ENCODE results near the gene P2RY2.
"Not testable (repeated sequence)": the region's sequence is repeated elsewhere in the genome, so short reads cannot be mapped to it uniquely, and the experiment has no call there.

The P2RY2 gene

GRCh38 chr11:73188301-73188700 lies 29.8 kb upstream of the P2RY2 start:
- DNase-seq (ENCODE audit: low spot score): no peak

- DNase-seq (ENCODE audit: low spot score): no peak
Measured at GRCh38 chr11:73189315-73189714, 28.8 kb upstream of the P2RY2 start.

- DNase-seq (ENCODE audit: low spot score): no peak
Measured at GRCh38 chr11:73189723-73190556, 28.1 kb upstream of the P2RY2 start.

- no peak for DNase-seq (ENCODE audit: low spot score)
Measured at GRCh38 chr11:73190557-73190885, 27.6 kb upstream of the P2RY2 start.

- no peak for DNase-seq (ENCODE audit: low spot score)
Measured at GRCh38 chr11:73191151-73191550, 26.9 kb upstream of the P2RY2 start.

GRCh38 chr11:73192272-73192671 lies 25.8 kb upstream of the P2RY2 start:
- no peak for DNase-seq (ENCODE audit: low spot score)

GRCh38 chr11:73193251-73194033 lies 24.6 kb upstream of the P2RY2 start:
- DNase-seq (ENCODE audit: low spot score): no peak

GRCh38 chr11:73194034-73194507 lies 24.0 kb upstream of the P2RY2 start:
- no peak for DNase-seq (ENCODE audit: low spot score)

- no peak for DNase-seq (ENCODE audit: low spot score)
Measured at GRCh38 chr11:73194593-73194992, 23.5 kb upstream of the P2RY2 start.

- no peak for DNase-seq (ENCODE audit: low spot score)
Measured at GRCh38 chr11:73195191-73196007, 22.7 kb upstream of the P2RY2 start.

- DNase-seq (ENCODE audit: low spot score): no peak
Measured at GRCh38 chr11:73196576-73196975, 21.5 kb upstream of the P2RY2 start.

GRCh38 chr11:73197348-73197747 lies 20.7 kb upstream of the P2RY2 start:
- no peak for DNase-seq (ENCODE audit: low spot score)

GRCh38 chr11:73197787-73198186 lies 20.3 kb upstream of the P2RY2 start:
- not testable (repeated sequence) for DNase-seq (ENCODE audit: low spot score)

GRCh38 chr11:73198677-73199076 lies 19.4 kb upstream of the P2RY2 start:
- DNase-seq (ENCODE audit: low spot score): no peak

- no peak for DNase-seq (ENCODE audit: low spot score)
Measured at GRCh38 chr11:73199446-73199845, 18.6 kb upstream of the P2RY2 start.

GRCh38 chr11:73200256-73200655 lies 17.8 kb upstream of the P2RY2 start:
- DNase-seq (ENCODE audit: low spot score): no peak

- no peak for DNase-seq (ENCODE audit: low spot score)
Measured at GRCh38 chr11:73201249-73201648, 16.8 kb upstream of the P2RY2 start.

- no peak for DNase-seq (ENCODE audit: low spot score)
Measured at GRCh38 chr11:73201888-73202780, 15.9 kb upstream of the P2RY2 start.

GRCh38 chr11:73203322-73203721 lies 14.8 kb upstream of the P2RY2 start:
- no peak for DNase-seq (ENCODE audit: low spot score)

- no peak for DNase-seq (ENCODE audit: low spot score)
Measured at GRCh38 chr11:73203790-73204189, 14.3 kb upstream of the P2RY2 start.

- DNase-seq (ENCODE audit: low spot score): no peak
Measured at GRCh38 chr11:73204711-73205121, 13.4 kb upstream of the P2RY2 start.

Data from AG08396 (cell line).